Suprapubic skin (tissue), 4 donors: ENCODE results near the gene PIP5KL1. TPM values are rescaled to one million over a fixed set of nuclear protein-coding genes. Genes with fewer than 3 reads are reported as not detected.

ENCODE experiments used
- DNase-seq, 2 donors: peaks; one replicate each; pipeline ENCODE4 v3.0.0-alpha.2; 2019; ENCODE audit warnings: low spot score in 2 of 2
- H3K27ac ChIP-seq: fragments of 200-600 bp; sonication (generic); one replicate; pipeline ENCODE4 v1.5.1; 2019
- H3K27me3 ChIP-seq: fragments of 200-600 bp; sonication (generic); one replicate; pipeline ENCODE4 v1.5.1; 2019
- H3K36me3 ChIP-seq: fragments of 200-600 bp; sonication (generic); one replicate; pipeline ENCODE4 v1.5.1; 2019
- H3K4me1 ChIP-seq: fragments of 200-600 bp; sonication (generic); one replicate; pipeline ENCODE4 v1.5.1; 2019
- H3K4me3 ChIP-seq: fragments of 200-600 bp; sonication (generic); one replicate; pipeline ENCODE4 v1.5.1; 2019; ENCODE audit warnings: mild to moderate bottlenecking
- H3K9me3 ChIP-seq: fragments of 200-600 bp; sonication (generic); one replicate; pipeline ENCODE4 v1.5.1; 2019
- CTCF ChIP-seq, 2 donors: fragments of 200-600 bp in 1 of 2; fragments of 450-650 bp in 1 of 2; sonication (generic) in 1 of 2; IDR thresholded peaks; one replicate each; pipeline ENCODE4 v1.5.1; 2016 to 2019; ENCODE audit warnings: antibody characterized with exemption in 2 of 2, mild to moderate bottlenecking in 1 of 2, moderate library complexity in 1 of 2
- EP300 ChIP-seq: sonication (generic); formaldehyde crosslinking; IDR thresholded peaks from one replicate; pipeline ENCODE4 v1.6.1; 2017; ENCODE audit warnings: antibody characterized with exemption
- POLR2A ChIP-seq, 2 donors: fragments of 450-650 bp; IDR thresholded peaks; one replicate each; pipeline ENCODE4 v1.6.1; 2017; ENCODE audit warnings: antibody characterized with exemption in 2 of 2, mild to moderate bottlenecking in 2 of 2, moderate library complexity in 2 of 2
- POLR2AphosphoS5 ChIP-seq, 3 donors: sonication (generic); formaldehyde crosslinking; IDR thresholded peaks; one replicate each; pipeline ENCODE4 v1.6.1; 2017; ENCODE audit warnings: antibody characterized with exemption in 3 of 3
- WGBS: methylation state at CpG from one replicate; pipeline ENCODE4 v1.1.5; 2018; 5-methylcytosine and 5-hydroxymethylcytosine counted together
- total RNA-seq, 4 donors: library from RNA; depleted of rRNA; stranded (reverse); fragments of >200 nt; gene quantifications; one replicate each; pipeline ENCODE4 v1.1.0, GENCODE V29; 2016

The PIP5KL1 gene
- total RNA-seq, 4 donors from 2014 or later: 5.8 to 14.7 (median 9.2) TPM

- no peaks in the 10 kb centered on the region for H3K36me3 ChIP-seq
- WGBS: 91% methylated on average over 13 of the region's 13 CpGs
- peak overlapping the region; percentile 85 for H3K27ac ChIP-seq
- TF ChIP-seq EP300: no peak
- no peak for TF ChIP-seq POLR2AphosphoS5 (IDR thresholded peaks at IDR 0.05)
- DNase-seq: peak in 1 of 2 donors; percentile 51
- no peaks in the 10 kb centered on the region for H3K27me3 ChIP-seq
- H3K4me3 ChIP-seq: no peak overlapping the region
- no peaks in the 10 kb centered on the region for H3K9me3 ChIP-seq
- H3K4me1 ChIP-seq: peaks cover 86% of the 10 kb centered on the region
Measured at GRCh38 chr9:127961613-127962155, 31.1 kb upstream of the PIP5KL1 start.

- Histone ChIP-seq H3K36me3 (no peaks in the 10 kb centered on the region), H3K27ac (peak overlapping the region; percentile 85), H3K4me1 (peaks cover 86% of the 10 kb centered on the region), H3K4me3 (no peak overlapping the region), H3K9me3 (no peaks in the 10 kb centered on the region), H3K27me3 (no peaks in the 10 kb centered on the region)
- TF ChIP-seq EP300 (no peak), POLR2AphosphoS5 (IDR thresholded peaks at IDR 0.05) (no peak), POLR2A (IDR thresholded peaks at IDR 0.05) (no peak), CTCF (IDR thresholded peaks at IDR 0.05) (no peak)
- no peak for DNase-seq
- WGBS: no CpG with 5 or more reads among the region's 2 CpGs
Measured at GRCh38 chr9:127961155-127961490, 30.5 kb upstream of the PIP5KL1 start.

GRCh38 chr9:127960410-127961154 lies 30.0 kb upstream of the PIP5KL1 start:
- TF ChIP-seq POLR2AphosphoS5 (IDR thresholded peaks at IDR 0.05) (no peak), CTCF (IDR thresholded peaks at IDR 0.05) (no peak), POLR2A (IDR thresholded peaks at IDR 0.05) (no peak), EP300 (no peak)
- H3K27me3 ChIP-seq: no peaks in the 10 kb centered on the region
- WGBS: 35% methylated on average over 5 of the region's 11 CpGs
- peaks cover 86% of the 10 kb centered on the region for H3K4me1 ChIP-seq
- H3K4me3 ChIP-seq: no peak overlapping the region
- peak overlapping the region; percentile 85 for H3K27ac ChIP-seq
- no peaks in the 10 kb centered on the region for H3K36me3 ChIP-seq
- no peak for DNase-seq
- H3K9me3 ChIP-seq: no peaks in the 10 kb centered on the region

GRCh38 chr9:127959841-127960409 lies 29.3 kb upstream of the PIP5KL1 start:
- DNase-seq: no peak
- H3K36me3 ChIP-seq: no peaks in the 10 kb centered on the region
- peak overlapping the region; percentile 85 for H3K27ac ChIP-seq
- H3K27me3 ChIP-seq: no peaks in the 10 kb centered on the region
- H3K4me3 ChIP-seq: no peak overlapping the region
- H3K4me1 ChIP-seq: peaks cover 86% of the 10 kb centered on the region
- no peak for TF ChIP-seq POLR2AphosphoS5 (IDR thresholded peaks at IDR 0.05)
- no peak for TF ChIP-seq EP300
- TF ChIP-seq CTCF (IDR thresholded peaks at IDR 0.05): no peak
- TF ChIP-seq POLR2A (IDR thresholded peaks at IDR 0.05): no peak
- no peaks in the 10 kb centered on the region for H3K9me3 ChIP-seq
- 63% methylated on average over 2 of the region's 2 CpGs for WGBS

GRCh38 chr9:127959398-127959797 lies 28.8 kb upstream of the PIP5KL1 start:
- no peak overlapping the region for H3K4me3 ChIP-seq
- H3K4me1 ChIP-seq: peaks cover 86% of the 10 kb centered on the region
- H3K27me3 ChIP-seq: no peaks in the 10 kb centered on the region
- 90% methylated on average over 4 of the region's 4 CpGs for WGBS
- H3K9me3 ChIP-seq: no peaks in the 10 kb centered on the region
- no peaks in the 10 kb centered on the region for H3K36me3 ChIP-seq
- H3K27ac ChIP-seq: peak overlapping the region; percentile 49
- TF ChIP-seq POLR2AphosphoS5 (IDR thresholded peaks at IDR 0.05): no peak
- no peak for TF ChIP-seq POLR2A (IDR thresholded peaks at IDR 0.05)
- no peak for TF ChIP-seq CTCF (IDR thresholded peaks at IDR 0.05)
- TF ChIP-seq EP300: no peak
- no peak for DNase-seq
